Rectal smooth muscle tissue (tissue), 1 donor: Measurements from ENCODE around the gene BTBD2.
"Not testable (repeated sequence)": the region's sequence is repeated elsewhere in the genome, so short reads cannot be mapped to it uniquely, and the experiment has no call there.

ENCODE experiments used
- H3K27ac ChIP-seq: one replicate; pipeline ENCODE4 v1.7.0; 2013; ENCODE audit warnings: low read depth, low read length, inconsistent platforms
- H3K27me3 ChIP-seq: one replicate; pipeline ENCODE4 v1.7.0; 2013; ENCODE audit warnings: low read length; ENCODE audit not compliant: control insufficient read depth, insufficient read depth
- H3K36me3 ChIP-seq: one replicate; pipeline ENCODE4 v1.7.0; 2013; ENCODE audit warnings: low read length; ENCODE audit not compliant: control insufficient read depth, insufficient read depth
- H3K4me1 ChIP-seq: one replicate; pipeline ENCODE4 v1.7.0; 2013; ENCODE audit warnings: low read length; ENCODE audit not compliant: control insufficient read depth, insufficient read depth
- H3K4me3 ChIP-seq: one replicate; pipeline ENCODE4 v1.7.0; 2013; ENCODE audit warnings: low read length
- H3K9ac ChIP-seq: one replicate; pipeline ENCODE4 v1.7.0; 2013; ENCODE audit warnings: low read length

The BTBD2 gene

DNA sequence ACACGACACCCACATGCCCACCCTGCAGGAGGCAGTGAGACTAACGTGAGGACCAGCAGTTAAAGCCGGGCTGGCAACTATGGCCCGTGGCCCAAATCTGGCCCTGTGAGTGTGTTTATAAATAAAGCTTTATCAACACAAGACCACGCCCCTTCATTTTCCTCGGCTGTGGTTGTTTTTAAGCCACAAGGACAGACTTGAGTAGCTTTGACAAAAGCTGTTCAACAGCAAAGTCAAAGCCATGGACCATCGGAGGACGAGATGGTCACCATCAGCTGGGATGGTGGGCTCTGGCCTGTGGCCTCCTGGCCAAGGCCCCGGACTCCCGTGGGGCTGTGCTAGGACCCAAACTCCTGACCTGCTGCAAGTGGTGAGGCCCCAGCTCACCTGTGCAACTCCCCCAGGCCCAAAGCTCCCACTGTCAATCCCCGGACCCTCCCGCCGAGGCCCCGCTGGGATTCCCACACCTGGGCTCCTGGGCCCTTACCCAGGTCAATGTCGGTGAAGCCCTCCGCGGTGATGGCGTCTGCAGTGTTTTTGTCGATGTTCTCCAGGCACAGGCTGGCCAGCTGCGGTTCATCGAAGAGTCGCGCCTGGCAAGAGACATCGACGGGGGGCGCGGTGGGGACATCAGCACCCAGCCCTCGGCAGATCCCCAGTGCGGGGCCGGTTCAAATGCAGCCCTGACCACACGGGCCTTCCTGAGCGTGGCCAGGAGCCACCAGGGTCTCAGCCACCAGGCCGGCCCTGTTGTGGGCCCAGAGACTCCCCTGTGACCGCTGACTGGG is 25.1 kb downstream of the BTBD2 start:
- Histone ChIP-seq H3K4me1 (no peaks in the 10 kb centered on the region), H3K27me3 (no peaks in the 10 kb centered on the region), H3K27ac (no peak overlapping the region), H3K9ac (no peak overlapping the region), H3K36me3 (peaks cover 39% of the 10 kb centered on the region), H3K4me3 (no peak overlapping the region)

DNA sequence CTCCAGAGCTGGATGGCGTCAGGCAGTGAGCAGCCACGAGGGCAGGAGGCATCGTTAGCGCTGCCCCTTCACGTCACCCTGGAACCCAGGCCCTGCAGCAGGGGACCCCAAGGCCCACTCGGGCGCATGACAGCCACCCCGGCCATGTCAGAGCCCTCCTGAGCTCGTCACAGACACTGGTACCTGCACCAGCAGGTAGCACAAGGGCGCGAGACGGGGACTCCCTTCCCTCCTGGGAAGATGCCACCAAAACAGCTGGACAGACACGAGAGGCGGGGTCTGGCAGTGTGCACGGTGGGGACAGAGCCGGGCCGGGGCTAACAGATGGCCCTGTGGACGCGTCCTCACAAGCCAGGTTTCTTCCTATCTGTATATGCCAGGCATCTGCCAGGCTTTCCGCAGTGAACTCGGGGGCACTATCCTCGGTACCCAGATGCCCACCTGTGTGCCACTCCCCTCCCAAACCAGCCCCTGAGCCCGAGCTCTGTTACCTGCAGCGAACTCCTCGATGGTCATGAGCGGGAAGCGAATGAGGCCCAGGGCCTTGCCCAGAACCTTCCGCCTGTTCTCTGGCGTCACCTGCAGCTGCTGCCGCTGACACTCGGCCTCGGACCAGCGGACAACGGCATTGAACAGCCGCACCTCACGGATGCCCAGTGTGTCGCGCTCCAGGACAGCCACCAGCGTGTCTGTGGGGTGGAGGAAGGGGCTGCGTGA is 25.8 kb downstream of the BTBD2 start:
- no peaks in the 10 kb centered on the region for H3K4me1 ChIP-seq
- no peak overlapping the region for H3K4me3 ChIP-seq
- H3K9ac ChIP-seq, result no peak overlapping the region
- H3K27me3 ChIP-seq, result no peaks in the 10 kb centered on the region
- H3K36me3 ChIP-seq, result peaks cover 42% of the 10 kb centered on the region
- H3K27ac ChIP-seq, result no peak overlapping the region

DNA sequence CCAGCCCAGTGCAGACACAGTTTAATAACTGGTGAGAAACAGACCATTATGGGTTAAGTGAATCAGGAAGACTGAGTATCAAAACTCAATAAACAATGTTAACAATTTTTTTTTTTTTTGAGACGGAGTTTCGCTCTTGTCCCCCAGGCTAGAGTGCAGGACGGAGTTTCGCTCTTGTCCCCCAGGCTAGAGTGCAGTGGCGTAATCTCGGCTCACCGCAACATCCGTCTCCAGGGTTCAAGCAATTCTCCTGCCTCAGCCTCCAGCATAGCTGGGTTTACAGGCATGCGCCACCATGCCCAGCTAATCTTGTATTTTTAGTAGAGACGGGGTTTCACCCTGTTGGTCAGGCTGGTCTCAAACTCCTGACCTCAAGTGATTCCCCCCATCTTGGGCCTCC is 27.1 kb downstream of the BTBD2 start:
- not testable (repeated sequence) for H3K9ac ChIP-seq, H3K4me1 ChIP-seq, H3K4me3 ChIP-seq, H3K27ac ChIP-seq, H3K27me3 ChIP-seq
- H3K36me3 ChIP-seq, result peaks cover 42% of the 10 kb centered on the region

DNA sequence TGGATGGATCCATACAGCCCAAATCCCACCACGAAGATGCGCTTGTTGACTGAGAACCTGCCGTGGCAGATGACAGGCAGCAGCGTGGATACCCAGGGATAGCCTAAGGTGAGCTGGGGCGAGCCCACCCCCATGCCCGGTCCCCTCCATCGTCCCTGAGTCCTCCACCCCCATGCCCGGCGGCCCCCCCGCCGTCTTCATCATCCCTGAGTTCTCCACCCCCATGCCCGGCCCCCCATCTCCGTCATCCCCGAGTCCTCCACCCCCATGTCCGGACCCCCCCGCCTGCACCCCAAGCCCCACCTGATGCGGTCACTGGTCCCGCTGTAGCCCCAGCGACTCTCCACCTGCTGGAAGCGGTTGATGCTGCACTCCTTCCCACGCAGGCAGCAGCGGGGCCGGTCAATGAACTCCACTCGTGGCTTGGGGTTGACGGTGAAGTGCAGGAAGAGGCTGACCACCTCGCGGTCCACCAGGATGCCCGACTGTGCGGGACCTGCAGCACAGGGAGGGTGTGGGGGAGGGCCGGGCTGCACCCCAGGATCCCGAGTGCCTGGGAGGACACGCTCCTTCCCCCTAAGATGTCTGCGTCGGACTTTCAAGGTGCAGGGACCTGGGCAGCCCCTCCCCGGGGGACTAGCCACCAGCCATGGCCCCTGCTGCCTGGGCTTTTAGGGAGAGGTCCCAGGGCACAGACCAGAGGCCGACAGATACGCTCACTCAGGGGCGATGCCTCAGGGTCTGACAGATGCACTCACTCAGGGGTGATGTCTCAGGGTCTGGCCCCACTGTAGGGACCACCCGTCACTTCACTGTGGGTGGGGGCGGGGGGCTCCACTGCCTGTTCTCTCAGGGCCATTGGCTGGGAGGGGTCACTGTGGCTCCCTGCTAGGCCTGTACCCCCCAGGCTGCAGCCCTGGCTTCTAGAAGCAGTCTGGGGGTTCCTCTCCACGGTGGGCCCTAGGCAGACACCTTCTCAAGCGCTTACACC is 28.0 kb downstream of the BTBD2 start:
- Histone ChIP-seq H3K27ac (no peak overlapping the region), H3K27me3 (no peaks in the 10 kb centered on the region), H3K36me3 (peaks cover 36% of the 10 kb centered on the region), H3K9ac (no peak overlapping the region), H3K4me3 (no peak overlapping the region), H3K4me1 (no peaks in the 10 kb centered on the region)

DNA sequence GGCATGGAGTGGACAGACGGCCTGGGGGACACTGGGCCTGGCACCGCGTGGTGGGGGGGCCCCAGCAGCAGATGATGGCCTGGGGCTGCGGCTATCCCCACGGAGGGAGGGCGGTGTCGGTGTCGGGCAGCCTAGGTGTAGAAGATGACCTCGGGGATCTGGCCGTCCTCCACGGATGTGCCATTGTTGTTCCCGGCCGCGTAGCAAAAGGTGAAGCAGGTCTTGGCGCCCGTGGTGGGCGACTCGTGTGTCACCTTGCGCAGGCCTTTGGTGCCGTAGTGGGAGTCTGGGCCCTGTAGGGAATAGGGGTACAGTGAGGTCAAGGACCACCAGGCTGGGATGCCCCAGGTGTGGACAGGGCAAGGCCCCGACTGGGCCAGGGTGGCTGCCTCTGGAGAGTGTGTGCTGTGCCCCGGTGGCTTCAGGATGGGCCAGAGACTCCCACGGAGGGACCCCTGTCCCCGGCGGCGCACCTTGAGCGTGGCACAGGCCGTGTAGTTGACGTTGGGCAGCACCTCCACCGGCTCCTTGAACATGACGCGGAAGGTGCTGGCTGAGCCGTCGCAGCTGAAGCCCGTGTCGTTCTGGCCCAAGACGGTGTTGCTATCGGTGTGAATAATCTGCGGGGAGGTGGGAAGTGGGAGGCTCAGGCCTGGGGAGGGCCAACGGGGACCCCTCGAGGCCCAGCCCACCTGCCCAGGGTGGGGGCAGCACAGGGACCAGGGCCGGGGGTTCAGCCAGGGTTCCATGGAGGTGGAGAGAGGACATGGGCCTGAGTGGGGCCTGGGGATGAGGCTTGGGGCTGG is 29.0 kb downstream of the BTBD2 start:
- Histone ChIP-seq H3K4me3 (no peak overlapping the region), H3K9ac (no peak overlapping the region), H3K27me3 (no peaks in the 10 kb centered on the region), H3K4me1 (no peaks in the 10 kb centered on the region), H3K27ac (no peak overlapping the region), H3K36me3 (peaks cover 39% of the 10 kb centered on the region)

DNA sequence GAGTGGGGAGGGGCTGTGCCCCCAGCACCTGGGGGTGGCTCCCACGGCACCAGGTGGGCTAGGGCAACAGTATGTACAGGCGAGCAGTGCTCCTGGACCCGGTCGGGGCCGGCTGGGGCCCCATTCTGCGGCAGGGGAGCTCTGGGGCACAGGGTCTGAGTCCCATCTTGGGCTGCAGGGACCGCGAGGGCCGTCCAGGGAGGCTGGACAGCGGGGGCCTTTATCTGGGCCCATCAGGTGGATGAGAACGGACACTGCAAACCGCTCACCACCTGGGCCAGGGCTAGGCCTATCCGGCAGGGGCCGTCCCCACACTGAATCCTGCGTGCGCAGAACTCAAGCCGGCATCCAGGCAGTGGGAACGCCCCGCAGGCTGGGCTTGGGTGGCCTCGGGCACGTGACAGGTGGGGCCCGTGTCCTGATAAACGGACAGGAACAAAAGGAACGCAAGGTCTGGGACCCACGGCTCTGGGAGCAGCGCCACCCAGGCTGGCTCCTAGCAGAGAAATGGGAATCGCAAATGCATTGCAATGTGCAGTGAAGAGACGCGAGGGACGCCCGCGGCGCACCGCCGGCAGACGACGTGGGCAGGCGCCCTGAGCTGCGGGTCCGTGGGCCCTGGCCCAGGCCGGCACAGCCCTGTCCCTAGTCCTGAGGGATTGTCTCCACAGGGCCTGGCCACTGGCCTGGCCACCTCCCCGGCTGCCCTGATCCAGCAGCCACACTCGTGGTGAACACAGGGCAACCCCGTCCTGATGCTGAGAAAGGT is 29.7 kb downstream of the BTBD2 start:
- H3K4me3 ChIP-seq, result no peak overlapping the region
- peaks cover 40% of the 10 kb centered on the region for H3K36me3 ChIP-seq
- H3K9ac ChIP-seq, result no peak overlapping the region
- H3K27me3 ChIP-seq, result no peaks in the 10 kb centered on the region
- H3K27ac ChIP-seq, result no peak overlapping the region
- no peaks in the 10 kb centered on the region for H3K4me1 ChIP-seq

DNA sequence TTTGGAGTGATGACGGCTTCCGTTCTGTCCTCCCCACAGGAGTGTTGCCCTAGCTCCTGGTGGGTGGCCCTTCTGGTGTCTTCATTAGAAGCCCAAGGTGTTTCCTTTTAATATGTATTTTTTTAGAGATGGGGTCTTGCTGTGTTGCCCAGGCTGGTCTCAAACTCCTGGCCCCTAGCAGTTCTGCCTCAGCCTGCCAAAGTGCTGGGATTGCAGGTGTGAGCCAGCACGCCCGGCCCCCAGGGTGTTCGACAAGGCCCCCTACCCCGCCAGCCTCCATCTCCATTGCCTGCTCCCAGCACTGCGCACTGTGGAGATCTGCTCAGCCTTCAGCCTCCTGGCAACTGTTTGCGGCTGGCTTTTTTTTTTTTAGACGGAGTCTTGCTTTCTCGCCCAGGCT is 31.2 kb downstream of the BTBD2 start:
- Histone ChIP-seq H3K27ac (no peak overlapping the region), H3K27me3 (no peaks in the 10 kb centered on the region), H3K9ac (no peak overlapping the region), H3K36me3 (peaks cover 31% of the 10 kb centered on the region), H3K4me1 (no peaks in the 10 kb centered on the region), H3K4me3 (no peak overlapping the region)

DNA sequence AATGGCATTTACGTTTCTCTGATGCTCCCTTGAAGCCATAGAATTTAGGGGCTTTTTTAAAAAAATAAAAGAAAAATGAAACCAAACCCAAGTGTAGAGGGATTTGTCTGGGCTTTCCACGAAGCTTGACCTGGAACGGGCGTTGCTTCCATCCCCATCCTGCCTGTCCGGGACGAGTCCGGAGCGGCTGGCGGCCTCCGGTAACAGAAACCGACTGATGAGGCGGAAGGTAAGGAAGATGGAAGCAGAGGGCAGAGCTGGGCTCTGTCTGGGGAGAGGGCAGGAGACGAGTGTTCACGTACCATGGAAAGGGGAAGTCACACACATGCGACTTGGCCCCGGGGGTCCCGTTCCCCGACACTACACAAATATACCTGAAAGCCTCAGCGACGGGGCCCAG is 34.3 kb downstream of the BTBD2 start:
- Histone ChIP-seq H3K9ac (no peak overlapping the region), H3K27ac (no peak overlapping the region), H3K27me3 (no peaks in the 10 kb centered on the region), H3K4me3 (no peak overlapping the region), H3K36me3 (peaks cover 19% of the 10 kb centered on the region), H3K4me1 (no peaks in the 10 kb centered on the region)

DNA sequence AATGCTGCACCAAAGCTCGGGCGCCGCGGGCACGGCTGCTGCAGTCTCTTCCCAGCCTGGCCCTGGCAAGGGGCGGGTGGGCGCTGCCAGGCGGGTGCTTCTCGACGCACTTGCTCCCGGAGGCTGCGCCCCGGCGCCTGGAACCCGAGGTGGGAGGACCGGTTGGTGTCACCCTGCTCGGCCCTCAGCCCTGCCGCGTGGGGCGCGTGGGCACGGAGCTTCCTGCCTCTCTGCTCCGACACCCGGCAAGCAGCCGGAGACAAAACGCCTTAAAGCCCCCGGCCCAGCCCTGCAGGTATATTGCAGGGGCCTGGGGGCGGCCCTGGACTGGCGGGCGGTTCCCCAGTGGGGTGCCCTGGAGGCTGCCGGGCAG is 34.7 kb downstream of the BTBD2 start:
- peaks cover 15% of the 10 kb centered on the region for H3K36me3 ChIP-seq
- no peaks in the 10 kb centered on the region for H3K27me3 ChIP-seq
- no peak overlapping the region for H3K27ac ChIP-seq
- H3K9ac ChIP-seq, result no peak overlapping the region
- H3K4me1 ChIP-seq, result no peaks in the 10 kb centered on the region
- no peak overlapping the region for H3K4me3 ChIP-seq

DNA sequence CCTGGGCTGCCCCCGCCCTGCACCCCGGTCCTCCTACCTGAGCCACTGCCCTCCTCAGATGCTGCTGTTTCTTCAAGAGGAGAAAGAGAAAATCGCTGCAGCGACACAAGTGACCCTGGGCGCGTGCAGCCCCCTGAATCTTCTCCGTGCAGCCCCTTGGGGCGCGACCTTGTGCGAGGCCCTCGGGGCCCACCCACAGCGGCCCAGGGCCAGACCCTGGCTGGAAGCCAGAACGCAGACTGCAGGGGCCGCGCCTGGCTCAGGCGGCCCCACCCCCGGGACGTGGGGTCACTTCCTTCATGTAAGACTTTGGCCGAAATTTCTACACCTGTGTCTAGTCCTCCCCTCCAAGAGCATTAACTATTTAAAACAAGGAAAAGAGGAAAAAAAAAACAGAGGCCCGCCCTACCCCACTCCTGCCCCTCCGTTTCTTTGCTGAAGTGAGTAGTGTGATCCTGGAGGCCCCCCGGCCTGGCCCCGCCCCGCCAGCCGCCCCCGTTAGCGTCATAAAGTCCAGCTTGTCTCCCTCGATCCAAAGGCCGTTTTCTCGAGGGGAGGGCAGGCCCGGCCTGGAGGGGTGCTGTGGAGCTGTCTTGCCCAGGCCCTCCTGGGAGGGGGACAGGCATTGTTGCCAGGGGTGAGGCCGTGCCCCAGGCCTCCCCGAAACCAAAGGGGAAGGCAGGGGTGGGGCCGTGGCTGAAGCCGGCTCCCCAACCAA is 35.3 kb downstream of the BTBD2 start:
- Histone ChIP-seq H3K27ac (no peak overlapping the region), H3K9ac (no peak overlapping the region), H3K4me1 (no peaks in the 10 kb centered on the region), H3K27me3 (no peaks in the 10 kb centered on the region), H3K36me3 (peaks cover 14% of the 10 kb centered on the region), H3K4me3 (no peak overlapping the region)

DNA sequence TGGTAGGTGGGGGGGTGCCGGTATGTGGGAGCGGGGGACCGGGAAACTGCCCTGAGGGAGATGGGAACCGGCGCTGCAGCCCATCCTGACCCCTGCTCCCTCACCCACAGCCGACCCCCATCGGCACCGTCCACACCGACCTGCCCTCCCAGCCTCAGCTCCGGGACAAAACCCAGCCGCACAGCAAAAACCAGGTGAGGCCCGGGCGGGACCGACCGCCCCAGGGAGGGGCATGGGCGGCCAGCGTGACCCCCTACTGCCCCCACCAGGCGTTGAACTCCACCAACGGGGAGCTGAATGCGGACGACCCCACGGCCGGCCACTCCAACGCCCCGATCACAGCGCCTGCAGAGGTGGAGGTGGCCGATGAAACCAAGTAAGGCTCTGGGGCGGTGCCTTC is 35.9 kb downstream of the BTBD2 start:
- no peaks in the 10 kb centered on the region for H3K4me1 ChIP-seq
- no peak overlapping the region for H3K27ac ChIP-seq
- H3K4me3 ChIP-seq, result no peak overlapping the region
- no peaks in the 10 kb centered on the region for H3K27me3 ChIP-seq
- peaks cover 14% of the 10 kb centered on the region for H3K36me3 ChIP-seq
- H3K9ac ChIP-seq, result no peak overlapping the region
